Esophagus squamous epithelium (tissue), 5 donors: ENCODE results near the gene MYO9B. TPM values are rescaled to one million over a fixed set of nuclear protein-coding genes. Genes with fewer than 3 reads are reported as not detected.
"Not testable (repeated sequence)": the region's sequence is repeated elsewhere in the genome, so short reads cannot be mapped to it uniquely, and the experiment has no call there.

ENCODE experiments used
- DNase-seq: peaks from one replicate; lab custom pipeline; 2025; lab: John Stamatoyannopoulos, UW
- H3K27ac ChIP-seq, 4 donors: fragments of 200-600 bp; sonication (generic); one replicate each; pipeline ENCODE4 v1.5.1; 2016 to 2019; ENCODE audit warnings: mild to moderate bottlenecking in 1 of 4
- H3K27me3 ChIP-seq, 4 donors: fragments of 200-600 bp; sonication (generic); 1 replicate in 3 of 4; 2 replicates in 1 of 4; pipeline versions ENCODE4 v1.5.1 to v1.6.0; 2017 to 2021; ENCODE audit warnings: antibody characterized with exemption in 1 of 4
- H3K36me3 ChIP-seq, 3 donors: fragments of 200-600 bp; sonication (generic); one replicate each; pipeline ENCODE4 v1.5.1; 2016 to 2019
- H3K4me1 ChIP-seq, 3 donors: fragments of 200-600 bp; sonication (generic); one replicate each; pipeline ENCODE4 v1.5.1; 2017 to 2019
- H3K4me3 ChIP-seq, 4 donors: fragments of 200-600 bp; sonication (generic); 1 replicate in 3 of 4; 2 replicates in 1 of 4; pipeline ENCODE4 v1.5.1; 2016 to 2019; ENCODE audit warnings: mild to moderate bottlenecking in 2 of 4, moderate library complexity in 1 of 4
- H3K9me3 ChIP-seq, 3 donors: fragments of 200-600 bp; sonication (generic); one replicate each; pipeline ENCODE4 v1.5.1; 2016 to 2019
- POLR2A ChIP-seq, 4 donors: fragments of 450-650 bp; IDR thresholded peaks; one replicate each; pipeline ENCODE4 v1.6.1; 2017; ENCODE audit warnings: antibody characterized with exemption in 4 of 4, mild to moderate bottlenecking in 4 of 4, moderate library complexity in 3 of 4
- WGBS, 2 donors: methylation state at CpG; one replicate each; pipeline ENCODE4 v1.1.5; 2018; 5-methylcytosine and 5-hydroxymethylcytosine counted together
- intact Hi-C: fragments of 100-400 bp; cut with DNase I; formaldehyde crosslinking; loops from one replicate; pipeline ENCODE4 v1.15.0; 2022
- total RNA-seq, 4 donors: library from RNA; depleted of rRNA; stranded (reverse); fragments of >200 nt; gene quantifications; one replicate each; pipeline ENCODE4 v1.1.0, GENCODE V29; 2016
- TF ChIP-seq, protein P1 (sequence below), 6 experiments: fragments of 450-650 bp in 4 of 6; fragments of 200-600 bp in 2 of 6; sonication (generic) in 2 of 6; IDR thresholded peaks; one replicate each; pipeline ENCODE4 v1.5.1; 2016 to 2019; ENCODE audit warnings: antibody characterized with exemption in 6 of 6, mild to moderate bottlenecking in 4 of 6, moderate library complexity in 4 of 6
- donor health status: DM: yes; HTN: yes; CAD: no.

MYO9B gene
- total RNA-seq, 4 donors from 2014 or later, result 25.5 to 60.5 (median 39.5) TPM

DNA sequence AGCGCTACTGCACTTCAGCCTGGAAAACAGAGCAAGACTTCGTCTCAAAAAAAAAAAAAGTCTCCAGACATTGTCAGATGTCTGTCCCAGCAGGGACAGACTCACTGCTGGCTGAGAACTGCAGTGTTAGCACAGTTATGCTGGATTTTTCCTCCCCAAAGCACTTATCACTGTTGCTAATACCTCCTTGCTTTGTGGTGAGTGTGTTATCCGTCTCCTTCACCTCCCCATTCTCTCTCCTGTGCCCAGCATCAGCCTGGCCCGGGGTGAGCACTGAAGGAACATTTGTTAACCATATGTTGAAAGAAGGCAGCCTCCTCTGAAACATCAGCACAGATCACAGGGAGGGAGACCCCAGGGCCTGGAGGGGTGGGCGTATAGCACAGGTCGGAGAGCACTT is 11.3 kb downstream of the MYO9B start:
- no peaks in the 10 kb centered on the region for H3K9me3 ChIP-seq
- H3K36me3 ChIP-seq, result peaks cover 0 to 21% (median 0%) of the 10 kb centered on the region in 3 donors
- TF ChIP-seq, protein P1, sequence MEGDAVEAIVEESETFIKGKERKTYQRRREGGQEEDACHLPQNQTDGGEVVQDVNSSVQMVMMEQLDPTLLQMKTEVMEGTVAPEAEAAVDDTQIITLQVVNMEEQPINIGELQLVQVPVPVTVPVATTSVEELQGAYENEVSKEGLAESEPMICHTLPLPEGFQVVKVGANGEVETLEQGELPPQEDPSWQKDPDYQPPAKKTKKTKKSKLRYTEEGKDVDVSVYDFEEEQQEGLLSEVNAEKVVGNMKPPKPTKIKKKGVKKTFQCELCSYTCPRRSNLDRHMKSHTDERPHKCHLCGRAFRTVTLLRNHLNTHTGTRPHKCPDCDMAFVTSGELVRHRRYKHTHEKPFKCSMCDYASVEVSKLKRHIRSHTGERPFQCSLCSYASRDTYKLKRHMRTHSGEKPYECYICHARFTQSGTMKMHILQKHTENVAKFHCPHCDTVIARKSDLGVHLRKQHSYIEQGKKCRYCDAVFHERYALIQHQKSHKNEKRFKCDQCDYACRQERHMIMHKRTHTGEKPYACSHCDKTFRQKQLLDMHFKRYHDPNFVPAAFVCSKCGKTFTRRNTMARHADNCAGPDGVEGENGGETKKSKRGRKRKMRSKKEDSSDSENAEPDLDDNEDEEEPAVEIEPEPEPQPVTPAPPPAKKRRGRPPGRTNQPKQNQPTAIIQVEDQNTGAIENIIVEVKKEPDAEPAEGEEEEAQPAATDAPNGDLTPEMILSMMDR (IDR thresholded peaks at IDR 0.05), result no peak
- no peak for TF ChIP-seq POLR2A (IDR thresholded peaks at IDR 0.05)
- peaks cover 6 to 68% (median 21%) of the 10 kb centered on the region in 3 donors for H3K4me1 ChIP-seq
- no peaks in the 10 kb centered on the region for H3K27me3 ChIP-seq
- intact Hi-C loops, result no loop called here
- 81 to 84% methylated on average over 4 of the region's 6 CpGs for WGBS, 2 donors
- no peak overlapping the region for H3K4me3 ChIP-seq
- H3K27ac ChIP-seq, result peak overlapping the region in 3 of 4 donors; percentile 30 to 60 (median 39)
- no peak for DNase-seq

DNA sequence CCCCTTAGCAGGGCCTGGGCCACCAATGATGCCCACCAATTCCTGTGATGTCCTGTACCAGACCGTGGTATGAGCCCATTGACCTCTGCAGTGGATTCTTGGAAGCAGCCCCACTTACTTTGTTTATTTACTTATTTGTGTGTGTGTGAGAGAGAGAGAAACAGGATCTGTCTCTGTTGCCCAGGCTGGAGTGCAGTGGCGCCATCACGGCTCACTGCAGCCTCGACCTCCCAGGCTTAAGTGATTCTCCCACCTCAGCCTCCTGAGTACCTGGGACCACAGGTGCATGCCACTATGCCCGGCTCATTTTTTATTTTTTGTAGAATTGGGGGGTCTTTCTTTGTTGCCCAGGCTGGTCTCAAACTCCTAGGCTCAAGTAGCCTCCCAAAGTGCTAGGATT is 13.0 kb downstream of the MYO9B start:
- peaks cover 6 to 68% (median 16%) of the 10 kb centered on the region in 3 donors for H3K4me1 ChIP-seq
- intact Hi-C loops, result no loop called here

DNA sequence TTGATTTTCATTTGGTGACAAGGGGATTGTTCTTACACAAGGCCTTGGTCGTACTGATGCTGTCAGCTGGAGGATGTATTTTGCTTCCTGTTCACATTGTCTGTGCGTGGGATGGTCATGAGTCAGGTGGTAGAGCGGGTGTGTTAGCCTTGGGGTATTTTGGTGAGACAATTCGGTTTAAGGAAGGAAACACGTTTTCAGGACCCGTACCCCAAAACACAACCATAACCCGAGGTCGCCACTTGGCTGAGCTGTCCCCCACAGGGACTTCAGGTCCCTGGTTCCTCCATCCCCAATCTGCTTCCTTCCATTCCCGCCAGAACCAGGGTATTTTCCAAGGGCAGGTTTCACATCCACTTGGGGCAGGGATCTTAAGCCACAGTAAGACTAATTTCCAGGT is 15.0 kb downstream of the MYO9B start:
- DNase-seq, result no peak
- intact Hi-C loops, result no loop called here
- TF ChIP-seq POLR2A (IDR thresholded peaks at IDR 0.05), result no peak
- TF ChIP-seq, protein P1 (IDR thresholded peaks at IDR 0.05), result no peak
- 33 to 56% methylated on average over 2 to 6 of the region's 9 CpGs for WGBS, 2 donors
- no peaks in the 10 kb centered on the region for H3K27me3 ChIP-seq
- no peaks in the 10 kb centered on the region for H3K9me3 ChIP-seq
- H3K36me3 ChIP-seq, result peaks cover 0 to 24% (median 0%) of the 10 kb centered on the region in 3 donors
- no peak overlapping the region for H3K4me3 ChIP-seq
- peaks cover 13 to 74% (median 22%) of the 10 kb centered on the region in 3 donors for H3K4me1 ChIP-seq
- H3K27ac ChIP-seq, result peak overlapping the region; percentile 22 to 82 (median 71)

More for the DNA sequence above, 13.0 kb downstream of the MYO9B start:
- TF ChIP-seq POLR2A (IDR thresholded peaks at IDR 0.05), result no peak
- TF ChIP-seq, protein P1 (IDR thresholded peaks at IDR 0.05), result no peak
- Histone ChIP-seq H3K4me3 (no peak overlapping the region), H3K27ac (peak overlapping the region; percentile 22 to 82 (median 76)), H3K36me3 (peaks cover 0 to 24% (median 0%) of the 10 kb centered on the region in 3 donors), H3K27me3 (no peaks in the 10 kb centered on the region), H3K9me3 (no peaks in the 10 kb centered on the region)
- DNase-seq, result no peak
- 83 to 91% methylated on average over 5 of the region's 5 CpGs for WGBS, 2 donors

DNA sequence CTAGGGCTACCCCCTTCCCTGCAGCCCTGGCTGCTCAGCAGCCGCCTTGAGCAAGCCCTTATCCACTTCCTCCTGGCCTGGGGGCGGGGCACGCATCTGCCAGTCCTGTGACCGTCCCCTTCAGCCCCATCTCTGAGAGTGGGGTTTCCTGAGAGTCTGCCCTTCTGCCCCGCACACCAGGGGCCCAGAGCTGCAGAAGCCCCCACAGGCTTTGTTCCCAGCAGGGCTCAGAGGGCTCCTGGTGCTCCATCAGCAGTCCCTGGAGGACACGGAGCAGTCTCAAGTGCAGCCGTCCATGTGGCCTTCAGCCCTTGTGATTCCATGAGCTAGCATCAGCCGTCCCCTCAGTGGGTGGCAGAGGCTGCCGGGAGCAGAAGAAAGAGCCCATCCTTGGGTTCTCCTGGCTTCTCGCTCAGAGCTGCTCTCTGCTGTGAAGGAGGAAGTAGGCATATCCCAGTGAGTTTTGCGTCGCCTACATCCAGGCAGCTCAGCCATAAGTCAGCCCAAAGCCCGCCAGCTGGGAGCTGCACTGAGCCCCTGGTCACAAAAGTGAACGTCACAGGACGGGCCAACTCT is 16.3 kb downstream of the MYO9B start:
- Histone ChIP-seq H3K4me3 (no peak overlapping the region), H3K9me3 (no peaks in the 10 kb centered on the region), H3K36me3 (peaks cover 0 to 11% (median 0%) of the 10 kb centered on the region in 3 donors), H3K27me3 (no peaks in the 10 kb centered on the region), H3K4me1 (peaks cover 13 to 71% (median 22%) of the 10 kb centered on the region in 3 donors), H3K27ac (peak overlapping the region; percentile 23 to 73 (median 60))
- 75 to 93% methylated on average over 3 to 5 of the region's 15 CpGs for WGBS, 2 donors
- TF ChIP-seq, protein P1 (IDR thresholded peaks at IDR 0.05), result no peak
- no peak for TF ChIP-seq POLR2A (IDR thresholded peaks at IDR 0.05)
- DNase-seq, result no peak
- intact Hi-C loops, result no loop called here

DNA sequence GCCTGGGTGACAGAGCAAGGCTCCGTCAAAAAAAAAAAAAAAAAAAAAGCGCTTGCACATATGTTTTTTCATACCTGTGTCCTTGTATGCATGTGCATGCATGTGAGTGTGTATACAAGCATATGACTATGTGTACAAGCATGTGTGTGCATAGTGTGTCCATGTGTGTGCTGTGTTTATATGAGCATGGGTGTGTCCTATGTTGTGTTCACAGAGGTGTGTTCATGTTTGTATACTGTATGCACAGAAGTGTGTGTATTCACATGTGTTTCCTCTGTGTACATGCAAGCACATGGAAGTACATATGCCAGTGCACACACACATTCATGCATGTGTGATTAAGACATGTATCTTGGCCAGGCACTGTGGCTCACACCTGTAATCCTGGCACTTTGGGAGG is 17.1 kb downstream of the MYO9B start:
- Histone ChIP-seq H3K27me3 (no peaks in the 10 kb centered on the region), H3K4me1 (peaks cover 13 to 72% (median 25%) of the 10 kb centered on the region in 3 donors), H3K27ac (no peak overlapping the region), H3K36me3 (peaks cover 0 to 4% (median 0%) of the 10 kb centered on the region in 3 donors), H3K9me3 (no peaks in the 10 kb centered on the region), H3K4me3 (no peak overlapping the region)
- TF ChIP-seq, protein P1 (IDR thresholded peaks at IDR 0.05), result no peak
- no peak for TF ChIP-seq POLR2A (IDR thresholded peaks at IDR 0.05)
- intact Hi-C loops, result no loop called here
- WGBS, 2 donors, result 94 to 100% methylated on average over 1 to 2 of the region's 2 CpGs
- DNase-seq, result no peak

DNA sequence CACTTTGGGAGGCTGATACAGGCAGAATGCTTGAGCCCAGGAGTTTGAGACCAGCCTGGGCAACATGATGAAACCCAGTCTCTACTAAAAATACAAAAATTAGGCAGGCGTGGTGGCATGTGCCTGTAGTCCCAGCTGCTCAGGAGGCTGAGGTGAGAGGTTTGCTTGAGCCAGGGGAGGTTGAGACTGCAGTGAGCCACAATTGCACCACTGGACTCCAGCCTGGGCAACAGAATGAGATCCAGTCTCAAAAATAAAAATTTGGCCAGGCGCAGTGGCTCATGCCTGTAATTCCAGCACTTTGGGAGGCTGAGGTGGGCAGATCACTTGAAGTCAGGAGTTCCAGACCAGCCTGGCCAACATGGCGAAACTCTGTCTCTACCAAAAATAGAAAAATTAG is 19.1 kb downstream of the MYO9B start:
- H3K4me1 ChIP-seq, result peaks cover 8 to 63% (median 20%) of the 10 kb centered on the region in 3 donors
- intact Hi-C loops, DNase-seq, H3K4me3 ChIP-seq, H3K27me3 ChIP-seq, H3K36me3 ChIP-seq, H3K9me3 ChIP-seq: not testable (repeated sequence)
- WGBS, 2 donors, result 80 to 83% methylated on average over 3 of the region's 3 CpGs
- peak overlapping the region; percentile 49 to 84 (median 76) for H3K27ac ChIP-seq
